Measurements from ENCODE around the gene CYP4F8. TPM values are rescaled to one million over a fixed set of nuclear protein-coding genes. Genes with fewer than 3 reads are reported as not detected.

The CYP4F8 gene
- total and polyA plus RNA-seq, 9 of the 15 experiments (the other 6 are each of a cell fraction or from before 2014, with no cell fraction given) = not detected

DNA sequence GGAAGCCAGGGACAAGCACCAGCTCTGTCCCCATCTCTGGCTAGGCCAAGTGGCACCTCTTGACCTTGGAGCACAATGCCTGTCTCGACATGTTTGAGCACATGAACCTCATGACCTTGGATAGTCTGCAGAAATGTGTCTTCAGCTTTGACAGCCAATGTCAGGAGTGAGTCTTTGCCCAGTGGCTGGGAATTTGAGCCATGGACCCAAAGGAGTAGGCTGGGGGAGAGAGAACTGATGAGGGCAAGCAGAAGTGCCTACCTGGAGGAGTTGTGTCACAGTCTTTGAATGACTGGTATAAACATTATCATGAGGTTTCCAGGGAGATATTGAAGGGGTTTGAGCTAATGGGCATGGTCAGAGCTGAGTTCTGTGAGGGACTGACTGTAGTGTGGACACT lies 51.2 kb downstream of the CYP4F8 start:
- no peaks in the 10 kb centered on the region for H3K9me3 ChIP-seq (replicated peaks; ENCODE audit: control insufficient read depth, insufficient read depth, low read depth, low read length)
- no peak overlapping the region for H3K4me2 ChIP-seq (ENCODE audit: insufficient read depth, low read length)
- WGBS (ENCODE audit: insufficient coverage, low coverage, missing lambda C conversion rate) = 0% methylated on average over 1 of the region's 1 CpG
- BruUV-seq (replicated peaks) = no TSS peak
- intact Hi-C loops (cut with micrococcal nuclease) = no loop called here
- FAIRE-seq (no peak), DNase-seq (ENCODE audit: extremely low read depth in 1 of 4, low spot score in 3 of 4) (no peak), ATAC-seq (no peak)
- no peak overlapping the region for H2AFZ ChIP-seq (ENCODE audit: low read depth, low read length)
- H3K9me1 ChIP-seq (ENCODE audit: control insufficient read depth, insufficient read depth, low read length) = no peaks in the 10 kb centered on the region
- no peak overlapping the region for H3K9ac ChIP-seq (ENCODE audit: insufficient read depth in 1 of 2, low read depth in 2 of 2, low read length in 2 of 2)
- CTCF ChIA-PET (ENCODE audit: low intra/inter-chr PET ratio) = no interaction called here
- no peaks in the 10 kb centered on the region for H3K79me2 ChIP-seq (ENCODE audit: control insufficient read depth, insufficient read depth, low read length)
- H3K4me3 ChIP-seq = no peak overlapping the region
- H4K20me1 ChIP-seq (replicated peaks; ENCODE audit: control insufficient read depth, insufficient read depth, low read length) = no peaks in the 10 kb centered on the region
- H3K36me3 ChIP-seq (ENCODE audit: control insufficient read depth, insufficient read depth, low read length) = no peaks in the 10 kb centered on the region
- POLR2A ChIA-PET = no interaction called here
- H3K4me1 ChIP-seq (replicated peaks in 1 of 2; ENCODE audit: control insufficient read depth in 2 of 2, insufficient read depth in 2 of 2, low read length in 2 of 2) = no peaks in the 10 kb centered on the region
- H3K27me3 ChIP-seq (ENCODE audit: control insufficient read depth in 2 of 2, insufficient read depth in 2 of 2, low read length in 2 of 2) = no peaks in the 10 kb centered on the region
- in situ Hi-C loops (cut with MboI) = no loop called here
- no peak overlapping the region for H3K27ac ChIP-seq (ENCODE audit: extremely low read depth, low read depth, low read length)
- no peak for TF ChIP-seq NCOR1 (IDR thresholded peaks at IDR 0.05)
- no peak for TF ChIP-seq ZNF431 (CRISPR knock-in tag; IDR thresholded peaks at IDR 0.05)
- TF ChIP-seq FOS (IDR thresholded peaks at IDR 0.05; ENCODE audit: extremely low read depth, insufficient read length) = no peak
- TF ChIP-seq C11orf30 (IDR thresholded peaks at IDR 0.05; ENCODE audit: low read depth) = no peak
- TF ChIP-seq AFF4 (CRISPR knock-in tag; IDR thresholded peaks at IDR 0.05) = no peak
- no peak for TF ChIP-seq RFX7 (CRISPR knock-in tag; IDR thresholded peaks at IDR 0.05)
- TF ChIP-seq ZNF785 (CRISPR knock-in tag; IDR thresholded peaks at IDR 0.05) = no peak
- TF ChIP-seq KDM4B (IDR thresholded peaks at IDR 0.05; ENCODE audit: borderline replicate concordance in 2 of 2, low read depth in 1 of 2) = no peak
- TF ChIP-seq ATF7 (IDR thresholded peaks at IDR 0.05) = no peak
- TF ChIP-seq SP1 (CRISPR knock-in tag; IDR thresholded peaks at IDR 0.05) = no peak
- no peak for TF ChIP-seq CHD1 (IDR thresholded peaks at IDR 0.05; ENCODE audit: low read length)
- TF ChIP-seq ZNF764 (CRISPR knock-in tag; IDR thresholded peaks at IDR 0.05; ENCODE audit: low read depth) = no peak
- no peak for TF ChIP-seq MYNN (IDR thresholded peaks at IDR 0.05)
- no peak for TF ChIP-seq MYNN (CRISPR knock-in tag; IDR thresholded peaks at IDR 0.05)
- no peak for TF ChIP-seq PRMT5 (CRISPR knock-in tag; IDR thresholded peaks at IDR 0.05)
- TF ChIP-seq FIP1L1 (IDR thresholded peaks at IDR 0.05; ENCODE audit: low read depth, low read length, poor library complexity, severe bottlenecking) = no peak
